Upper lobe of left lung (tissue), 4 donors: Measurements from ENCODE around the gene SMYD3.

Source experiments
- EP300 ChIP-seq, 4 donors: sonication (generic); formaldehyde crosslinking; IDR thresholded peaks; one replicate each; pipeline ENCODE4 v1.5.1; 2017; ENCODE audit warnings: antibody characterized with exemption in 4 of 4, control low read depth in 2 of 4
- POLR2A ChIP-seq, 4 donors: fragments of 450-650 bp; IDR thresholded peaks; one replicate each; pipeline ENCODE4 v1.5.1; 2016 to 2017; ENCODE audit warnings: antibody characterized with exemption in 4 of 4, mild to moderate bottlenecking in 2 of 4

- TF ChIP-seq EP300 (IDR thresholded peaks at IDR 0.05) (no peak), POLR2A (IDR thresholded peaks at IDR 0.05) (no peak)
Observed at GRCh38 chr1:245776139-245776538, 730.9 kb downstream of the SMYD3 start.
